AG09319 (cell line): ENCODE data around the gene TMPRSS11B.

Experiments used
- DNase-seq: peaks from one replicate; pipeline ENCODE4 v3.0.0-alpha.2; 2010; ENCODE audit warnings: low read depth; ENCODE audit errors: extremely low read depth
- CTCF ChIP-seq: IDR thresholded peaks from 2 replicates; pipeline ENCODE4 v1.5.1; 2011; ENCODE audit warnings: low read depth, mild to moderate bottlenecking, inconsistent platforms, low read length, moderate library complexity

The TMPRSS11B gene

GRCh38 chr4:68180849-68181526 lies 64.5 kb downstream of the TMPRSS11B start:
- no peak for TF ChIP-seq CTCF
- no peak for DNase-seq

- no peak for TF ChIP-seq CTCF
- no peak for DNase-seq
These were observed 68.6 kb downstream of the TMPRSS11B start for GRCh38 chr4:68176904-68177303.
